GM21367 (cell line): ENCODE measurements around the gene REEP5.
A peak's percentile ranks its signal among the peaks of the same experiment; 100 is the strongest.
"Not testable (repeated sequence)": the region's sequence is repeated elsewhere in the genome, so short reads cannot be mapped to it uniquely, and the experiment has no call there.

Source experiments
- ATAC-seq: cut with Tn5 transposase; IDR thresholded peaks from one replicate; pipeline ENCODE4 v1.9.1; 2021; ENCODE audit not compliant: unreplicated experiment

Gene REEP5

DNA sequence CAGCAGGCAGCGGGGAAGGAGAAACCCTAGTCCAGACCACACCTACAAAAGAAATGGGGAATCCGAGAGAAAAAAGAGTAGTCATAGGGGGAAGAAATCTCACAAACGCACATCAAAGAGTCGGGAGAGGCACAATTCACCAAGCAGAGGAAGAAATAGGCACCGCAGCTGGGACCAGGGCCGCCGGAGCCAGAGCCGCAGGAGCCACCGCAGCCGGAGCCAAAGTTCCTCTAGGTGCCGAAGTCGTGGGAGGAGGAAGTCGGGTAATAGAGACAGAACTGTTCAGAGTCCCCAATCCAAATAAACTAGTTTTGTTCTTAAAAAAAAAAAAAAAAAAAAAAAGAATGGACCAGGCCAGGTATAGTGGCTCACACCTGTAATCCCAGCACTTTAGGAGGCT lies 29.3 kb downstream of the REEP5 start:
- ATAC-seq = no peak

DNA sequence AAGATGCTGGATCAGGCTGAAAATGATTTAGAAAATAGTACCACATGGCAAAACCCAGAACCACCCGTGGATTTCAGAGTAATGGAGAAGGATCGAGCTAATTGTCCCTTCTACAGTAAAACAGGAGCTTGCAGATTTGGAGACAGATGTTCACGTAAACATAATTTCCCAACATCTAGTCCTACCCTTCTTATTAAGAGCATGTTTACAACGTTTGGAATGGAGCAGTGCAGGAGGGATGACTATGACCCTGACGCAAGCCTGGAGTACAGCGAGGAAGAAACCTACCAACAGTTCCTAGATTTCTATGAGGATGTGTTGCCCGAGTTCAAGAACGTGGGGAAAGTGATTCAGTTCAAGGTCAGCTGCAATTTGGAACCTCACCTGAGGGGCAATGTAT lies 30.0 kb downstream of the REEP5 start:
- ATAC-seq = not testable (repeated sequence)

DNA sequence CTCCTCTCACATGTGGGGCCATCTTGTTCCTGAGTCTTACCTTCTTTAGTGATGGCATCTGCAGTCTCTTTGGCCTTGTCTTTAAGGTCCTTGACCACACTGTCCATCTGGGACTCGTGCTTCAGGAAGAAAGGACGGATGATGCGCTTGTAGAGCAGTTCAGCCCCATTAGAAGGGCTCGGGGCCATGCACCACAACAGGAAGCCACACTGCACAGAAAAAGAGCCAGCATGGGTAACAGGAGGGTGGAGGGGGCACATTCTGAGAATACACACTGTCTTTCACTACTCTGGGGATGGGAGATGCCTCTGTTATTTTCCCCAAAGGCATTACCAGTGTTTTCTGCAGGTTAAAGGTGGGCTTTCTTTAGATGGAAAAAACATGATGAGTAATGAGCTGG lies 35.1 kb downstream of the REEP5 start:
- ATAC-seq = no peak

DNA sequence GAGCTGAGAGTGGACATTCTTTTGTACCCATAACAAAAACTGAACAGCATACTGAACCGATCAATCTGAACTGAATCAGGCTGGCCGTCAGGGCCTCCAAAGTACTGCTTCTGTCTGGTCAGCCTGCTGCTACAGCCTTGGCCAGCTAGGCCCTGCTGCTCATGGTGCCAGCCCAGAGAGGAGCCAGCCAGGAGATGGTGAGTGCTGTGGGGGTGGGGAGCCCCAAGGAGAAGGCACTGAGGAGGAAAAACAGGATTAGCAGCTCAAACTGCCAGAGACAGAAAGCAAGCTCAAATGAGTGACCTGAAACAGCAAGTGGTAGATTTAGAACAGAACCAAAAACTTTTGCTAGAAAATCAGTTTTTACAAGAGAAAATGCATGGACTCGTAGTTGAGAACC lies 37.0 kb downstream of the REEP5 start:
- ATAC-seq = no peak

DNA sequence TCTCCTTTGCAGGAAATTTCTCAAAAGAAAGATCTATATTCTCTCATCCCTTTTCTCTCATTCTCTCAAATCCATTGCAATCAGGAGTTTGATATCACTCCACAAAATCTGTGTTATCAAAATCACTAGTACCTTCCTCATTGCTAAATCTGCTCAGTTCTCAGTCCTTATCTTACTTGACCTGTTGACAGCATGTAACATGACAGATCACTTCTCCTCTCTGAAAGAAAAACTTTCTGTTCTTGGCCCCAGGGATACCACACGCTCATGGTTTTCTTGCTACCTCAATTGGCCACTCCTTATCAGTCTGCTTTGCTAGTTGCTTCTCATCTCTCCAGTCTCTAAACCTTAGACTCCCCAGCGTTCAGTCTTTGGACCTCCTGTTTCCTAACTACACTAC lies 38.8 kb downstream of the REEP5 start:
- no peak for ATAC-seq

DNA sequence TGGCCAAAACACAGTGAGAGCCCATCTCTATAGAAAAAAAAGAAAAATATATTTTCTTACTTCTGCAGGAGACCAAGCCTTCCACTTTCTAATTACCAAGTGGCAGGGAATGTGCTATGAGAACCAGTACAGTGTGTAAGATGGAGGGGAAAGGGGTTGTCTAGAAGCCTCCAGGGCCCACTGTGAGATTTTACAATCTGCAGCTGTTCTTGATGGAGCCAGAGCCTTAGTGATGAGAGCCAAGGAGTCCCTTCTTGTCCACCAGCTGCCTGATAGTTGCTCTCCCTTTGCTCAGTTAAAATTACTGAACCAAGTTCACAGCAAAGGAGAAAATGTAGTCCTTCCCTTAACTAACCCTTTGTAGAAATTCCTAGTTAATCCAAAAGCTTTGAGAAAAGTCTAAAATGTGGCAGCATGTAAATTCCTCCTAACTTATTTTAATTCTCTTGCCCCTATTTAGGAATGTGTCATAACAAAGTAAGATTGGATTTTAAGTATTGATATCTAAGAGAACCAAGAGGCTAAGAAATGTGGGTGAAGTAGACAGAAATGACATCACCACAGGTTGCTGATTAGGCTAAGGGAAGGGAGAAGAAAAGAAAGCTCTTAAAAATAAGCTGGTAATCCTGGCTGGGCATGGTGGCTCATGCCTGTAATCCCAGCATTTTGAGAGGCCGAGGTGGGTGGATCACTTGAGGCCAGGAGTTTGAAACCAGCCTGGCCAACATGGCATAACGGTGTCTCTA lies 41.6 kb downstream of the REEP5 start:
- no peak for ATAC-seq

DNA sequence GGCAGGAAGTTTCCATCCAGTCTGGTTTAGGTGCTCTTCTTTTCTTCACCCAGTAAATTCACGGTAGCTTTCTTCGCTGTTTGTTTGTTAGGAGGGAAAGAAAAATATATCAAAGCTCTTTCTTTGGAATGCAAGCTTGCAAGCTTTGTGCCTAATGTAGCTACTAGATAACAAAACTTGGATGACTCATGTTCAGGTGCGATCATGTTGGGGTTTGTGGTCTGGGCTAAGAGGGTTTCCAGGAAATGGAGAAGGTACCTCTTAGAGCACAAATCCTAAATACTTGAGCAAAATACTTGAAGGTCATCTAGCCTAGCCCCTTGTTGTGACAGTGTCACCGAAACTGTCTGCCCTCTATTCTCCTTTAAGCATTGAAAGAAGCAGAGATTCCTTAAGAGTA lies 43.3 kb downstream of the REEP5 start:
- no peak for ATAC-seq

DNA sequence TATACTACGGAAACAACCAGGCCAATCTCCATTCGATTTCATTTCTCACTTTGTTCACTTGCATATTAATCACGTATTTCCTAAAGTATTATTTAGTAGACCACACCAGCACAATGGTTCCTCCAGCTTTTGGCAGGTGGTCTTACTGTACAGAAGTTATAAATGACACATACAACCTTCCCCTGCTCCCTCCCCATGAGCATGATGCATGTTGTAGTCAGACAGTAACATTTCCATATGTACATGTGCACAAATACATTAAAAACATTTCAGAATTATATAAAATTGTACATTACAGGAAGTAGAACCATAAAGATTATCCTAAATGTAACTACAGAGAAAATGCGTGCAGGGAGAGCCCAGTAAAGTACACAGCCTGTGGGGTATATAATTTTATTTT lies 43.9 kb downstream of the REEP5 start:
- no peak for ATAC-seq

DNA sequence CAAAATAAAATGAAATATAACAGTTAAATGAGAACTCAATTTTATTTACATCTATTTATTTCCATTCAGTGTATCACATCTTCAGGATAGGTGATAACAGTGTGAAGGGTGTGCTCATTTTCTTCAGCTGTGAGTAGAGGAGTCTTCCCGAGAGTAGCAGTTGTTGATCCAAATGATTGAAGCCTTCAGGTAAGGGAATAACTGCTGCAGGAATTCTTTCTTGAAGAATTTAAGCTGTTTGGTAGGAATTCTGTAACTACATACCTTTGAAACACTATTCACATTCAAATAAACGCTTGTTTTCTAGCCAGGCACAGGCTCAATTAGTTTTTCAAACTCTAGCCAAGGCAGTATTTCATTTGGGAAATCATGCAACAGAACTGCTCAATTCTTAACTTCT lies 45.7 kb downstream of the REEP5 start:
- no peak for ATAC-seq

DNA sequence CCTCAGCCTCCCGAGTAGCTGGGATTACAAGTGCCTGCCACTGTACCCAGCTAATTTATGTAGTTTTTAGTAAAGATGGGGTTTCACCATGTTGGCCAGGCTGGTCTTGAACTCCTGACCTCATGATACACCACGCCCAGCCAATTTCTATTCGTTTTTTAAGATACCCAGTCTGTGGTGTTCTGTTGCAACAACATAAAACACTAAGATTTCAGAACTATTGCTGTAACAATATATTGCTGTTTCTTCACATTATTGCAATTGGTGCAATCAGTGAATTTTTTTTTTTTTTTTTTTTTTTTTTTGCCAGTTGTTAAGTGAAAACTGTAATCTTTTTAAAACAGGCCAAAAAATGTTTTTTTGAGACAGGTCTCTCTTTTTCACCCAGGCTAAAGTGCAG lies 51.1 kb downstream of the REEP5 start:
- ATAC-seq = no peak

DNA sequence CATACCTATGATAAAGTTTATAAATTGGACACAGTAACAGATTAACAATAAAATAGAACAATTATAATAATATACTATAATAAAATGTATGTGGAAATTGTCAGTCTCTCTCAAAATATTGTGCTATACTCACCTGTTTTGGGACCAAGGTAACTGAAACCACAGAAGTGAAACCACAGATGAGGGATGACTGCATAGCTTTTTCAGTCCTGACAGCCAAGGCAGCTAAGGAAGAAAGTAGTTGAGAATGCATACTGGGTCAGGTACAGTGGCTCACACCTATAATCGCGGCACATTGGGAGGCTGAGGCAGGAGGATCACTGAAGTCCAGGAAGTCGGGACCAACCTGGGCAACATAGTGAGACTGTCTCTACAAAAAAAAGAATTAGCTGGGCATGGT lies 52.1 kb downstream of the REEP5 start:
- ATAC-seq = peak; percentile 68

DNA sequence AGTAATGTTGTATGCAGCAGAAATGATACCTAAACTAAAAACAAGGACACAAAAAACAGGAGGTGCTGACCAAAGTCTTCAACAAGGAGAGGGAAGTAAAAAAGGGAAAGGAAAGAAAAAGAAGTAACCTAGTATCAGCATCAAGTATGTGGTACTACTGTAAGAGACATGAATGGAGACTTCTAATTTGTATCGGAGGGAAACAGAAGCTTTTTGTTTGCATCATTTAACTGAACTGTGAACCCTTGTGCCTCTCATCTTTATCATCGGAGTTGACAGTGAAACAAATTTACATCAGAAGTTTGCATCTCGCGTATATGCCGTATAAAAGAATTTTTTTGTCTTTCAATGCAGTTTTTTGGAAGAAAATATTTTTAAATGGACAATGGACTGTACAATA lies 54.6 kb downstream of the REEP5 start:
- no peak for ATAC-seq

DNA sequence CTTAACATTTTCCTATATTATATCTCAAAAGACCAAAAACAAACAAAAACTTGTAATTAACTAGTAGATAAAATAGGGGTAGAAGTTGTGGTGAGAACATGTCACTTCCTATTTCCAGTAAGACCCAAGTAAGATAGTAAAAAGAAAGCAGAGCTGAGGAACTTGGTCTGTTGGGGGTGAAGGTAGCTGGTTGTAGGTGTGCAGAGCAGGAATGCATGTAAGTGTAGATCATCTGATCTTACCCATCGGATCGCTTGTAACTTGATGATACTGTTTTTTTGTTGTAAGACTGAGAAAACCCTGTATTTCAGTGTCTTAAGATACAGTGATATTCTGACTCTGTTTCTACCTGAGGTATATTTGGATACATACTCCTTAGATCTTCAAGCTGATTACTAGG lies 55.3 kb downstream of the REEP5 start:
- ATAC-seq = no peak

DNA sequence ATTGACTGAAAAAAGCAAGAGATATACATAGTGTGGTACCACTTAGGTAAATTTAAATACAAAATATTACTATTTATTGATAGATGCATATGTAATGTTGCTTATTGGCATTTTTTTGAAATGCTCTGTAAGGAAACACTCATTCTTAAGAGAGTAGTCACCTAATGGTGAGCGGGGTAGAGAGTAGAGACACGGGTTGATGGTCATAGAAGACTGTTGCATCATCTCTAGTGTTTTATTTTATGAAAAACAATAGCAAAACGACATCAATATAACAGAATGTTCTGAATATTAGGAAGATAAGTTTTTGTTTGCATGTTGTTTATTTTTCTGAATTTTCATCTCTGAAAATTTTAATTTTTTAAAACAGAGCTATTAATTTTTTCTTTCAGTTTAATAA lies 56.9 kb downstream of the REEP5 start:
- no peak for ATAC-seq

DNA sequence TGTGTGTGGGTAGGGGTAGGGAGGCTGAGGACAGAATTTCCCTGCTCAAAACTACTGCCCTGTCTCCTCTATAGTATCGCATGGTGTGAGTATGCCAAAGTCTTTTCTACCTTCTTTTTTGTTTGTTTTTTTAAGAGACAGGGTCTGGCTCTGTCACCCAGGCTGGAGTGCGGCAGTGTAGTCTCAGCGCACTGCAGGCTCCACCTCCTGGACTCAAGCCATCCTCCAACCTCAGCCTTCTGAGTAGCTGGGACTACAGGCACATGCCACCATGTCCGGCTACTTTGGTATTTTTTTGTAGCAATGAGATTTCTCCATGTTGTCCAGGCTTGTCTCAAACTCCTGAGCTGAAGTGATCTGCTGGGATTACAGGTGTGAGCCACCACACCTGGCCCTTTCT lies 58.5 kb downstream of the REEP5 start:
- ATAC-seq = no peak

DNA sequence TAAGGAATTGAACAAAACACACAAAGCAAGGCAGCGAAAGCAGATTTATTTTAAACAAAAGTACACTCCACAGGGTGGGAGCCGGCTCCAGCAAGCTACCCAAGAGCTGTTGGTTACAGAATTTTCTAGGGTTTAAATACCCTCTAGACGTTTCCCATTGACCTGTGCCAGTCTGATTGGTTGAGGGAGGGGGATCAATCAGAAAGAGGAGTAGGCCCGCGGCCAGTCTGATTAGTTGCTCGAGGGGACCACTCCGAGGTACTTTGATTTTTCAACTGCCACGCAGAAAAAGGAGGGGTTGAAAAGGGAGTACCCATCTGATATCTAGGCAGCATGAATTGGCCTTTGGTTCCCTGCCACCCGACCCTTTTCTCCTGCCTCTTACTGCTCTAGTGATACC lies 59.9 kb downstream of the REEP5 start:
- ATAC-seq = no peak

DNA sequence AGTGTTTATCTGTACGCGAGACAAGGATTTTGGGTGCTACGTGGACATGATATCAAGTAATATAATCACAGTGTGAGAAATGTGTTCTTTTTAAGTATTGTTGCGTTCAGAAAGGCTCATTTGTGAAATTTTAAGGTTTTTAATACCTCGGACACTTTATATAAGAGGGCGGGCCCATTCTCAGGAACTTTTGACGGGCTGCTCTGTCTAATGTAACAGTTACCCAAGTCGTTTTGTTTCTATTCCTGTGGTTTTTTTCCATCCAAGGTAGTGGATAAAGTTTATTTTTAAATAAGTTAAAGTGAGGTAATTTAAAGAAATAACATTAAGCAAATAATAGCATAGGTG lies 60.4 kb downstream of the REEP5 start:
- ATAC-seq = no peak

DNA sequence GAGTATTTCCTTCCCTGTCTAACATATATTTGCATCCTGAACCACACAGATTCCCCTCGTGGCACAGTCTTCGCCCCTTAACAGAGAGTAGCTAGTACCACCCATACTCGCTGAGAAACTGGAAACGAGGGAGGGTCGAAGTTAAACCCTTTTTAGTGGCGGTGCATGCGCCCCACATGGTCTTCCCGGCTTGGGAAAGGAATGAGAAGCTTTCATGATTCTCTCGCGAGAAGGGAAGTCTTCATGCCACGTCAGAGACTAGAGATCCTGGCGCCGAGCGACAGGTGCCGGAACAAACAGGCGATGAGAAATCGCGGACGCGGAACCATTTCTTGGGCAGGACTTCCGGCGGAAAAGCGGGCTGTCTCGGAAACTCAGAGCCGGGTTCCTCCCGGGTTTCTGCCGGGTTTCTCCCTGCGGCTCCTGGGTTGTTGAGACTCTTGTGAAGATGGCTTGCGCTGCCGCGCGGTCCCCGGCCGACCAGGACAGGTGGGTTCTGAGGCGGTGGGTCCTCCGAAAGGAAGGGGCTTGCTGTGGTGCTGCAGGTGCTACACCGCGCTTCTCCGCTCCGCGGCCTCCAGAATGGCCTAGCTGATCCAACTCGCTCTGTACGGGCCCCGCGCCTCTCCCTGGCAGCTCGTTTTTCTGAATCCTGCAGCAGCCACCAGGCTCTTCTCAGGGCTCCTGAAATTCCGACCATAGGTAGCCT lies 60.9 kb downstream of the REEP5 start, which contains the start of gene SRP19:
SRP19 (plus strand) TSS at position 359 of the 709 bp plus-strand sequence; CDS start at position 449, 90 bp downstream.
- ATAC-seq = peak; percentile 96

DNA sequence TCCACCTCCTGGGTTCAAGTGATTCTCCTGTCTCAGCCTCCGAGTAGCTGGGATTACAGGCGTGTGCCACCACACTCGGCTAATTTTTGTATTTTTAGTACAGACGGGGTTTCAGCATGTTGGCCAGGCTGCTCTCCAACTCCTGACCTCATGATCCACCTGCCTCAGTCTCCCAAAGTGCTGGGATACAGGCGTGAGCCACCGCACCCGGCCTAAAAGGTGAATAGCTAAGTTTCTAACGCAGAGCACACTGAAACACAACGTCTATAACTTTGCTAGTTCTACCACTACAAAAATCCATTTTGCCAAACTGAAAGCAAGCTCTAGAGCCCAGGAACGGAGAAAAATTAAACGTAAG lies 61.5 kb downstream of the REEP5 start:
- not testable (repeated sequence) for ATAC-seq

DNA sequence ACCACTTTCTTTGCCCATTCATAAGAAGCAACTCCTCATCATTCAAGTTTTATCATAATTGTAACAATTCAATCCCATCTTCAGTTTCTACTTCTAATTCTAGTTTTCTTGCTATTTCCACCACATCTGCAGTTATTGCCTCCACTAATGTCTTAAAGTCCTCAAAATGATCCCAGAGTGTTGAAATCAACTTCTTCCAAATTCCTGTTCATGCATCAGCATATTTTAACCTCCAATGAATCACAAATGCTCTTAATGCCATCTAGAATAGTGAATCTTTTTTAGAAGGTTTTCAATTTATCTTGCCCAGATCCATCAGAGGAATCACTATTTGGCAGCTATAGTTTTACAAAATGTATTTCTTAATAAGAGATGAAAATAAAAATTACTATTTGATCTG lies 64.2 kb downstream of the REEP5 start:
- ATAC-seq = no peak

DNA sequence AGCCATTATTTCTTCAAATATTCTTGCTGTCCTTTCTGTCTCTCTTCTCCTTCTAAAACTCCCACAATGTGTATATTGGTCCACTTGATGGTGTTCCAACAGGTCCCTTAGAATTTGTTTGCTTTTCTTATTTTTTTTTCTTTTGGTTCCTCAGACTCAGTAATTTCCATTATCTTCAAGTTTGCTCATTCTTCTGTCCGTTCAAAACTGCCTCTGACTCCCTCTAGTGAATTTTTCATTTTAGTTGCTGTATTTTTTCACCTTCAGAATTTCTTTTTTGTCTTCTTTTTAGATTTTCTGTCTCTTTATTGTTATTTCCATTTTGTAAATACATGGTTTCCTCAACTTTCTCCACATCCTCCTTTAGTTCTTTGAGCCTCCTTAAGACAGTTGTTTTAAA lies 67.4 kb downstream of the REEP5 start:
- ATAC-seq = no peak

DNA sequence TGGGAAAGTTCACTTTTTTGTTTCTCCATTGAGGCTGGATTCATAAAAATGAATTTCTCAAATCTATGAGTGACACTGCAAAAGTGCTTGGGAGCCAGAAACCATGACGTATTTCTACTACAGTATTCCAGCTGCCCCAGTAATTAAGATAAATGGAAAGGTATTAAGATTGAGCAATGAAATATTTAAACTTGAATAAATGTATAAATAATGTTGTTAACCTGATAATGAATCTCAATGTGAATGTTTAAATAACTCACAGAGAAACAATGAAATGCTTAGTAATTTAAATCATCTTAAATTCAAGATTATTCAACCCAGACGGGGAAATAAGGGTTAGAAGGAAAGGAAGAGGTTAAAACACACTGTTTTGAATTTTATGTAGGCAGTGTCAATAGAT lies 72.1 kb downstream of the REEP5 start:
- ATAC-seq = no peak
